HEK293 (cell line): ENCODE data around the gene ADGRF4.

ENCODE experiments used
- CTCF ChIA-PET: fragments of 350-600 bp; formaldehyde crosslinking; extraction: SDS; loops from one replicate; lab custom pipeline; 2021; ENCODE audit warnings: antibody characterized with exemption; lab: Yijun Ruan, JAX
- POLR2A ChIA-PET: fragments of 300-600 bp; formaldehyde crosslinking; extraction: SDS; loops from one replicate; lab custom pipeline; 2020; ENCODE audit warnings: antibody characterized with exemption, inconsistent platforms; lab: Yijun Ruan, JAX
- H3K27ac ChIP-seq: fragments of 200-500 bp; sonication (Bioruptor generic); 2 replicates; pipeline ENCODE4 v1.5.1; 2014; ENCODE audit warnings: low read depth, low read length, control low read depth, inconsistent platforms; ENCODE audit errors: extremely low read depth
- H3K36me3 ChIP-seq, 2 experiments: fragments of 200-500 bp in 1 of 2; sonication (Bioruptor generic) in 1 of 2; 1 replicate in 1 of 2; 2 replicates in 1 of 2; pipeline ENCODE4 v1.5.1; 2014 to 2017; ENCODE audit warnings: inconsistent platforms in 2 of 2, low read length in 2 of 2; ENCODE audit not compliant: control insufficient read depth in 2 of 2, insufficient read depth in 1 of 2
- H3K4me1 ChIP-seq: fragments of 200-500 bp; sonication (Bioruptor generic); 2 replicates; pipeline ENCODE4 v1.5.1; 2014; ENCODE audit warnings: mild to moderate bottlenecking, low read length, inconsistent platforms; ENCODE audit not compliant: control insufficient read depth, insufficient read depth
- H3K4me3 ChIP-seq: 2 replicates; pipeline ENCODE4 v1.5.1; 2011; ENCODE audit warnings: low read depth, mild to moderate bottlenecking, control low read depth, low read length, moderate library complexity
- H3K9me3 ChIP-seq: fragments of 200-500 bp; sonication (Bioruptor generic); 2 replicates; pipeline ENCODE4 v1.5.1; 2014; ENCODE audit warnings: low read depth, low read length, inconsistent platforms; ENCODE audit not compliant: control insufficient read depth, insufficient read depth
- ATF2 ChIP-seq: fragments of 450-650 bp; formaldehyde crosslinking; IDR thresholded peaks from 2 replicates; pipeline ENCODE4 v1.5.1; 2016; ENCODE audit warnings: missing biosample characterization, missing genetic modification characterization, low read depth
- BCL6B ChIP-seq: fragments of 450-650 bp; formaldehyde crosslinking; IDR thresholded peaks from 2 replicates; pipeline ENCODE4 v1.5.1; 2017; ENCODE audit warnings: missing biosample characterization, missing genetic modification characterization
- EGR2 ChIP-seq: fragments of 450-650 bp; formaldehyde crosslinking; IDR thresholded peaks from 2 replicates; pipeline ENCODE4 v1.5.1; 2016; ENCODE audit warnings: low read depth, missing biosample characterization, missing genetic modification characterization
- HOXC10 ChIP-seq: sonication (generic); formaldehyde crosslinking; IDR thresholded peaks from 2 replicates; pipeline ENCODE4 v1.8.1; 2023; ENCODE audit warnings: mild to moderate bottlenecking, missing genetic modification reagents
- KLF1 ChIP-seq: fragments of 450-650 bp; formaldehyde crosslinking; IDR thresholded peaks from 2 replicates; pipeline ENCODE4 v1.5.1; 2016; ENCODE audit warnings: missing biosample characterization, missing genetic modification characterization
- KLF16 ChIP-seq: fragments of 450-650 bp; formaldehyde crosslinking; IDR thresholded peaks from 2 replicates; pipeline ENCODE4 v1.5.1; 2017; ENCODE audit warnings: missing biosample characterization, missing genetic modification characterization
- PATZ1 ChIP-seq: fragments of 450-650 bp; formaldehyde crosslinking; IDR thresholded peaks from 2 replicates; pipeline ENCODE4 v1.5.1; 2016; ENCODE audit warnings: missing biosample characterization, missing genetic modification characterization
- SALL2 ChIP-seq: fragments of 450-650 bp; formaldehyde crosslinking; IDR thresholded peaks from 2 replicates; pipeline ENCODE4 v1.5.0; 2017; ENCODE audit warnings: missing biosample characterization, mild to moderate bottlenecking, missing genetic modification characterization, borderline replicate concordance
- ZBTB44 ChIP-seq: fragments of 450-650 bp; IDR thresholded peaks from 2 replicates; pipeline ENCODE4 v1.5.1; 2018; ENCODE audit warnings: missing biosample characterization, mild to moderate bottlenecking, missing genetic modification characterization
- ZNF202 ChIP-seq: fragments of 450-650 bp; formaldehyde crosslinking; IDR thresholded peaks from 2 replicates; pipeline ENCODE4 v1.5.1; 2016; ENCODE audit warnings: missing biosample characterization, missing genetic modification characterization, borderline replicate concordance
- ZNF221 ChIP-seq: fragments of 450-650 bp; formaldehyde crosslinking; IDR thresholded peaks from 2 replicates; pipeline ENCODE4 v1.5.1; 2017; ENCODE audit warnings: missing biosample characterization, missing genetic modification characterization, borderline replicate concordance
- ZNF23 ChIP-seq: fragments of 450-650 bp; formaldehyde crosslinking; IDR thresholded peaks from 2 replicates; pipeline ENCODE4 v1.5.1; 2016; ENCODE audit warnings: missing biosample characterization, missing genetic modification characterization, borderline replicate concordance
- ZNF24 ChIP-seq: fragments of 450-650 bp; formaldehyde crosslinking; IDR thresholded peaks from 2 replicates; pipeline ENCODE4 v1.5.1; 2016; ENCODE audit warnings: missing biosample characterization, missing genetic modification characterization
- ZNF362 ChIP-seq: fragments of 450-650 bp; formaldehyde crosslinking; IDR thresholded peaks from 2 replicates; pipeline ENCODE4 v1.5.1; 2016; ENCODE audit warnings: missing biosample characterization, missing genetic modification characterization
- ZNF560 ChIP-seq: fragments of 450-650 bp; formaldehyde crosslinking; IDR thresholded peaks from 2 replicates; pipeline ENCODE4 v1.5.1; 2017; ENCODE audit warnings: missing biosample characterization, missing genetic modification characterization, borderline replicate concordance
- ZNF610 ChIP-seq: fragments of 450-650 bp; formaldehyde crosslinking; IDR thresholded peaks from 2 replicates; pipeline ENCODE4 v1.5.1; 2016; ENCODE audit warnings: missing biosample characterization, missing genetic modification characterization, borderline replicate concordance
- ZNF654 ChIP-seq: fragments of 450-650 bp; formaldehyde crosslinking; IDR thresholded peaks from 2 replicates; pipeline ENCODE4 v1.5.1; 2016; ENCODE audit warnings: low read depth, missing biosample characterization, missing genetic modification characterization
- ZNF830 ChIP-seq: fragments of 450-650 bp; IDR thresholded peaks from 2 replicates; pipeline ENCODE4 v1.5.0; 2018; ENCODE audit warnings: missing biosample characterization, missing genetic modification characterization, low read depth, mild to moderate bottlenecking, moderate library complexity
- ZXDB ChIP-seq: fragments of 450-650 bp; formaldehyde crosslinking; IDR thresholded peaks from 2 replicates; pipeline ENCODE4 v1.5.1; 2016; ENCODE audit warnings: missing biosample characterization, missing genetic modification characterization

Gene ADGRF4

GRCh38 chr6:47671777-47672176 is 26.6 kb upstream of the ADGRF4 start:
- POLR2A ChIA-PET = no interaction called here

GRCh38 chr6:47672816-47673215 is 25.6 kb upstream of the ADGRF4 start:
- Histone ChIP-seq H3K9me3 (no peaks in the 10 kb centered on the region), H3K4me1 (peaks cover 19% of the 10 kb centered on the region), H3K36me3 (no peaks in the 10 kb centered on the region), H3K4me3 (no peak overlapping the region), H3K27ac (no peak overlapping the region)
- CTCF ChIA-PET = interaction anchor here (1.4 to 1.6 kb wide), 2 partner anchors 61 to 115 kb away, joined by 3 to 6 read pairs; no protein-coding TSS in a partner anchor
- POLR2A ChIA-PET = interaction anchor here (1.0 kb wide), 1 partner anchor 195 kb away, joined by 3 read pairs; the partner anchor contains the start of gene CD2AP
- TF ChIP-seq KLF1 (tag by site-specific recombination) (no peak), ZNF221 (tag by site-specific recombination) (no peak), ZNF610 (no peak), BCL6B (tag by site-specific recombination) (no peak), SALL2 (tag by site-specific recombination) (no peak), EGR2 (tag by site-specific recombination) (no peak), ZNF23 (tag by site-specific recombination) (no peak), PATZ1 (tag by site-specific recombination) (no peak), ZNF654 (tag by site-specific recombination) (no peak), ZNF362 (tag by site-specific recombination) (no peak), ZNF202 (no peak), HOXC10 (CRISPR knock-in tag) (no peak), ZBTB44 (tag by site-specific recombination) (no peak), KLF16 (tag by site-specific recombination) (no peak), ZNF560 (tag by site-specific recombination) (no peak), ZXDB (tag by site-specific recombination) (no peak)

More at GRCh38 chr6:47671777-47672176, 26.6 kb upstream of the ADGRF4 start:
- H3K9me3 ChIP-seq = no peaks in the 10 kb centered on the region
- TF ChIP-seq ATF2 (tag by site-specific recombination) (peak; percentile 53; the same call in 1 of the 2 replicates), ZNF830 (tag by site-specific recombination) (no peak), ZNF24 (tag by site-specific recombination) (no peak)
- H3K36me3 ChIP-seq = no peaks in the 10 kb centered on the region
- no peak overlapping the region for H3K4me3 ChIP-seq
- CTCF ChIA-PET = interaction anchor here (1.4 kb wide), 1 partner anchor 63 kb away, joined by 6 read pairs; no protein-coding TSS in a partner anchor
- H3K27ac ChIP-seq = no peak overlapping the region
- H3K4me1 ChIP-seq = peaks cover 19% of the 10 kb centered on the region
